Esophagus muscularis mucosa (tissue), 4 donors: Measurements from ENCODE around the gene CLN3. TPM values are rescaled to one million over a fixed set of nuclear protein-coding genes. Genes with fewer than 3 reads are reported as not detected.

ENCODE experiments used
- total RNA-seq, 4 donors: library from RNA; depleted of rRNA; stranded (reverse); fragments of >200 nt; gene quantifications; one replicate each; pipeline versions ENCODE4 v1.1.0 to v1.2.1, GENCODE V29; 2016

Gene CLN3
- total RNA-seq, 4 donors from 2014 or later, result 10.3 to 23.3 (median 16.6) TPM

Other genes with a start within 250 kb of the CLN3 start
- under 1 TPM; under 0.01 to 0.78 (median 0.17) TPM for gene SBK1, start 199.5 kb downstream of the CLN3 start, total RNA-seq
- gene NPIPB6, start 128.6 kb downstream of the CLN3 start, total RNA-seq, result 1 to 10 TPM in 2 of 4 donors, under 1 TPM in 1, not detected in 1; 0.58 to 3.3 (median 2.7) TPM
- gene EIF3CL, start 88.2 kb downstream of the CLN3 start, total RNA-seq, result 100 to 1,000 TPM; 113 to 225 (median 116) TPM
- gene NPIPB7, start 19.7 kb downstream of the CLN3 start, total RNA-seq, result under 1 TPM in 1 of 4 donors, not detected in 3; 0.75 TPM
- gene APOBR, start 2.6 kb upstream of the CLN3 start, total RNA-seq, result 1 to 10 TPM in 3 of 4 donors, under 1 TPM in 1; 0.83 to 3.5 (median 1.6) TPM
- not detected for gene IL27, start 14.8 kb upstream of the CLN3 start, total RNA-seq
- gene NUPR1, start 46.9 kb upstream of the CLN3 start, total RNA-seq, result 10 to 100 TPM; 30.3 to 66.1 (median 51.3) TPM
- gene SGF29, start 61.8 kb upstream of the CLN3 start, total RNA-seq, result 10 to 100 TPM; 33.2 to 43.4 (median 39.9) TPM
- 1 to 10 TPM in 2 of 4 donors, under 1 TPM in 1, not detected in 1; 0.97 to 1.8 (median 1.3) TPM for gene SULT1A2, start 105.0 kb upstream of the CLN3 start, total RNA-seq
- 10 to 100 TPM; 10.4 to 22.0 (median 16.7) TPM for gene SULT1A1, start 118.0 kb upstream of the CLN3 start, total RNA-seq
- gene NPIPB8, start 146.0 kb upstream of the CLN3 start, total RNA-seq, result not detected
- gene EIF3C, start 219.4 kb upstream of the CLN3 start, total RNA-seq, result 100 to 1,000 TPM in 3 of 4 donors, 10 to 100 TPM in 1; 84.7 to 422 (median 203) TPM